GM12864 (cell line): ENCODE results near the gene DDX52.

ENCODE experiments used
- DNase-seq: peaks from one replicate; pipeline ENCODE4 v3.0.0-alpha.2; 2011; ENCODE audit warnings: low read depth
- H3K4me3 ChIP-seq: 2 replicates; pipeline ENCODE4 v1.5.1; 2011; ENCODE audit warnings: mild to moderate bottlenecking, low read depth, low read length, control low read depth
- TF ChIP-seq, protein P1 (sequence below): IDR thresholded peaks from 2 replicates; pipeline ENCODE4 v1.5.1; 2011; ENCODE audit warnings: low read depth, mild to moderate bottlenecking, moderate library complexity, low read length, control low read depth, inconsistent platforms; ENCODE audit errors: missing control alignments

The DDX52 gene

DNA sequence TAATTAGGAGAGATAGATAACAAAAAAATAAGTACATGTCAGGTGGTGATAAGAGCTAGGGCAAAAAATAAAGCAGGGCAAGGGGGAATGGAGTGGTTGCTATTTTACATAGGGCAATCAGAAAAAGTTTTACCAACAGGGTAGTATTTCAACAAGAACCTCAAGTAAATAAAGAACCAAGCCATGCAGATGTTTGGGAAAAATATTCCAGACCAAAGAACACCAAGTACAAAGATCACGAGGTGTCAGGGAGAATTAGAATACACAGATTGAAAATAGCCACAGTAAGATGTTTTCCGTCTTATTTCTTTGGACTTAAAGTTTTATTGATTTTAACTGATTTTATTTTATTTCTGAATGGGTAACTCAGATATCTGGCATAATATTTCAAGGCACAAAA, 45.1 kb downstream of the DDX52 start:
- no peak for DNase-seq
- H3K4me3 ChIP-seq, result no peak overlapping the region
- TF ChIP-seq, protein P1, sequence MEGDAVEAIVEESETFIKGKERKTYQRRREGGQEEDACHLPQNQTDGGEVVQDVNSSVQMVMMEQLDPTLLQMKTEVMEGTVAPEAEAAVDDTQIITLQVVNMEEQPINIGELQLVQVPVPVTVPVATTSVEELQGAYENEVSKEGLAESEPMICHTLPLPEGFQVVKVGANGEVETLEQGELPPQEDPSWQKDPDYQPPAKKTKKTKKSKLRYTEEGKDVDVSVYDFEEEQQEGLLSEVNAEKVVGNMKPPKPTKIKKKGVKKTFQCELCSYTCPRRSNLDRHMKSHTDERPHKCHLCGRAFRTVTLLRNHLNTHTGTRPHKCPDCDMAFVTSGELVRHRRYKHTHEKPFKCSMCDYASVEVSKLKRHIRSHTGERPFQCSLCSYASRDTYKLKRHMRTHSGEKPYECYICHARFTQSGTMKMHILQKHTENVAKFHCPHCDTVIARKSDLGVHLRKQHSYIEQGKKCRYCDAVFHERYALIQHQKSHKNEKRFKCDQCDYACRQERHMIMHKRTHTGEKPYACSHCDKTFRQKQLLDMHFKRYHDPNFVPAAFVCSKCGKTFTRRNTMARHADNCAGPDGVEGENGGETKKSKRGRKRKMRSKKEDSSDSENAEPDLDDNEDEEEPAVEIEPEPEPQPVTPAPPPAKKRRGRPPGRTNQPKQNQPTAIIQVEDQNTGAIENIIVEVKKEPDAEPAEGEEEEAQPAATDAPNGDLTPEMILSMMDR, result no peak

DNA sequence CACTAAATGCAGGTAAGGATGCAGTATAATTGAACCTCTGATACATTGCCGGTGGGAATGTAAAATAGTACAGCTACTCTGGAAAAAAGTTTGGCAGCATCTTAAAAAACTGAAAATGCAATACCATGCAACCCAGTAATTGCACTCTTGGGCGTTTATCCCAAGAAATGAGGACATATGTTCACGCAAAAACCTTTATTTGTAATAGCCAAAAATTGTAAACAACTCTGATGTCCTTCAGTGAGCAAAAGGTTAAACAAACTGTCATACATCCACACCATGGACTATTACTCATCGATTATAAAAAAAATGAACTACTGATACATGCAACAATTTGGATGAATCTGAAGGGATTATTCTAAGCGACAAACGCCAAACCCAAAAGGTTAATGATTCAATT, 51.0 kb downstream of the DDX52 start:
- H3K4me3 ChIP-seq, result no peak overlapping the region
- no peak for DNase-seq
- TF ChIP-seq, protein P1, result no peak

DNA sequence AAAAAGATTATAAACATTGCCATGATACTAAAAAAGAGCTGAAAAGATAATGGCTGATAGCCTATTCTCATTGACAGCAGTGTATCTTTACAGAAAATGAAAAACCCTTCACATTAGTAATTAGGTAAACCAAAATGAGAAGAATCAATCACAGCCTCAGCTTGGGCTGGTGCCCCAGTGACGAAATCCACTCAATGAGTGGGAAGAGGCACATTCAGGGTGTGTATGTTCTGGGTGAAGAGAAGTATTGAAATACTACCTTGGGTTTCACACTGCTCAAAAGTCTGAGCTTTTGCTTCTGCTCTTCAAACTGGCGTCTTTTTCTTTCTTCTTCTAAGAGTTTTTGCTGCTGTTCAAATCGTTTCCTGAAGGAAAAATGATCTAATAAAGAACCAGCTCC, 58.2 kb downstream of the DDX52 start:
- DNase-seq, result no peak
- TF ChIP-seq, protein P1, result no peak
- no peak overlapping the region for H3K4me3 ChIP-seq

DNA sequence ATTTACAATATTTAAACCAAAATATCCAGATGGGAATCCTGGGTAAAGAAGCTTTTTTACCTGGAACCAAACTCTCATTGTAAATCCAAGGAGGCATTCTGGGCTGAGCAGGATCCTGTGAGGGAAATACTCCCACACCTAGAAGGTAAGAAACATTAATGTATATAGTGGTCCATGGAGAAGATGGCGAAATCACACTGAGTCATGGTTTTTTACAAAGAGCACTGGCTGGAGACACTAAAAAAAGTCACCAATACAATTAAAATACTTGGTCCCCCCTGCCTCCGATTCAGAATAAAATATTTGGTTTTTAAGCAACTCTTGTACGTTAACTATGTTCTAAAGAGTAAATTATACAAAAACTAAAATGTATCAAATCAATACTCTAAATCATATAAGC, 67.0 kb downstream of the DDX52 start:
- DNase-seq, result no peak
- TF ChIP-seq, protein P1, result no peak

DNA sequence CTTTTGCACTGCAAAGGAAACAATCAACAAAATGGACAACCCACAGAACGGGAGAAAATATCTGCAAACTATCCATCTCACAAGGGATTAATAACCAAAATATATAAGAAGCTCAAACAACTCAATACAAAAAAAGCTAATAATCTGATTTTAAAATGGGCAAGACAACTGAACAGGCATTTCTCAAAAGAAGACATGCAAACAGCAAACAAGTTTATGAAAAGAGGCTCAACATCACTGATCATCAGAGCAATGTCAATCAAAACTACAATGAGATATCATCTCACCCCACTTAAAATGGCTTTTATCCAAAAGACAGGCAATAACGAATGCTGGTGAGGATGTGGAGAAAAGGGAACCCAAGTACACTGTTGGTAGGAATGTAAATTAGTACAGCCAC, 68.8 kb downstream of the DDX52 start:
- TF ChIP-seq, protein P1, result no peak
- DNase-seq, result no peak
- no peak overlapping the region for H3K4me3 ChIP-seq

More for the DNA sequence above, 67.0 kb downstream of the DDX52 start:
- no peak overlapping the region for H3K4me3 ChIP-seq

DNA sequence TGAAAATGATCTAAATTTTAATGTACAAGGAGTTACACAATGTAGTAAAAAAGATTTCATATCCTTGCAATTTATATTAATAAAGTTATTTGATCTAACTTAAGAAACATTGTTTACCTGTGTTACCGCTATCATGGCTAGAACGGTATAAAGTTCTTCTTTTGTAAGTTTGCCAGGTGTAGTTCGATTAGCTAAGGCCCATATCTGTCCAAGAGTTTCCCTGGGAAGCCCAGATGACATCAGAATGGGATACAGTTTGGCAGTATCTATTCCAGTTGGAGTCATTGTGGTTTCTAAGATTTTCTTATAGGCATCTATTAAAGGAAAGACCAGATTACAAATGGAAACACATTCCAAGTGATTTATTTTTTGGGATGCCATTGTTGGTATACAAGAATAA, 71.6 kb downstream of the DDX52 start:
- DNase-seq, result no peak
- H3K4me3 ChIP-seq, result no peak overlapping the region
- TF ChIP-seq, protein P1, result no peak

DNA sequence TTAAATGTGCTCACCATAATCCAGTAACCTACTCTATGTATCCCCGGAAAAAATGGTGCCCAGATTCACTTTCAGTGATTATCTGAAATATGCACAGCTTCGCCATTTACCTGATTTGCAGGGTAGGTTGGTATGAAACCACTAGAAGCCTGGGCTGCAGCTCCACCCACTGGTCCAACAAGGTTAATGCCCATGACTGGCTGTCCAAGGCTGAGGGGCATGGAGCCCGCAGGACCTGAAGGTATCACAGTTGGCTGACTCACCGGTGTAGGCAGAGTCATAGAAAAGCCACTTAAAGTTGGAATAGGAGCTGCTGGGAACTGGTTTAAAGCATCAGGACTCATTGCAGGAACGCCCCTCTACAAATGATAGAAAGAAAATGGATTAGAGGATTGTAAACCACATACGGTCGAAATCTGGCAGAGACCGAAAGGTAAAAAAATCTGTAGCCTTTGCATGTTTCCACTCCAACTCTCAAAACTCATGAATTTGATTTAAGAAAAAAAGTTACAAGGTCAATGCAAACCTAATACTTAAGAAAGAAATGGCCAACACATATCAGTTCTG, 72.6 kb downstream of the DDX52 start:
- TF ChIP-seq, protein P1, result peak; percentile 44
- H3K4me3 ChIP-seq, result no peak overlapping the region
- DNase-seq, result no peak
